ENCODE data around the gene CYSLTR2. TPM values are rescaled to one million over a fixed set of nuclear protein-coding genes. Genes with fewer than 3 reads are reported as not detected.

CYSLTR2 gene
- total RNA-seq, 1 donor from 2014 or later, result 3.7 TPM

GRCh38 chr13:48735571-48735970 is 81.8 kb downstream of the CYSLTR2 start:
- intact Hi-C loops (cut with micrococcal nuclease), result no loop called here

- intact Hi-C loops (cut with micrococcal nuclease), result no loop called here
Measured at GRCh38 chr13:48737689-48738088, 84.0 kb downstream of the CYSLTR2 start.

- intact Hi-C loops (cut with micrococcal nuclease), result no loop called here
Measured at GRCh38 chr13:48738311-48738710, 84.6 kb downstream of the CYSLTR2 start.

- intact Hi-C loops (cut with micrococcal nuclease), result no loop called here
Measured at GRCh38 chr13:48739386-48739964, 85.7 kb downstream of the CYSLTR2 start.

GRCh38 chr13:48741377-48741776 is 87.6 kb downstream of the CYSLTR2 start:
- intact Hi-C loops (cut with micrococcal nuclease), result no loop called here

GRCh38 chr13:48746821-48747220 is 93.1 kb downstream of the CYSLTR2 start:
- intact Hi-C loops (cut with micrococcal nuclease), result no loop called here

GRCh38 chr13:48748681-48749080 is 95.0 kb downstream of the CYSLTR2 start:
- intact Hi-C loops (cut with micrococcal nuclease), result no loop called here

- intact Hi-C loops (cut with micrococcal nuclease), result no loop called here
Measured at GRCh38 chr13:48749144-48749543, 95.4 kb downstream of the CYSLTR2 start.

GRCh38 chr13:48749699-48750473 is 96.2 kb downstream of the CYSLTR2 start:
- intact Hi-C loops (cut with micrococcal nuclease), result no loop called here

GRCh38 chr13:48750588-48751383 is 97.1 kb downstream of the CYSLTR2 start:
- intact Hi-C loops (cut with micrococcal nuclease), result no loop called here

- intact Hi-C loops (cut with micrococcal nuclease), result no loop called here
Measured at GRCh38 chr13:48760626-48761025, 106.9 kb downstream of the CYSLTR2 start.

Other genes with a start within 250 kb of the CYSLTR2 start
- gene LPAR6, start 240.8 kb upstream of the CYSLTR2 start, total RNA-seq, result 29.8 and 30.3 TPM in 2 replicates
- 19.3 and 21.3 TPM in 2 replicates for gene RCBTB2, start 120.8 kb upstream of the CYSLTR2 start, total RNA-seq

Measured in T-helper 2 cell treated with Interferon-gamma antibody and Interleukin-4, amounts not matched to agents 100 ng/mL and 5 ng/mL, for 36 hours (primary cell).